Liver (tissue), 9 donors: ENCODE data around the gene TBC1D1. TPM values are rescaled to one million over a fixed set of nuclear protein-coding genes. Genes with fewer than 3 reads are reported as not detected.

ENCODE experiments used
- DNase-seq: peaks from one replicate; pipeline ENCODE4 v3.0.0-alpha.2; 2017; ENCODE audit warnings: low spot score
- H3K27ac ChIP-seq, 2 donors: one replicate each; pipeline ENCODE4 v1.7.0; 2013; ENCODE audit warnings: inconsistent platforms in 2 of 2, low read length in 2 of 2, control low read depth in 1 of 2, low read depth in 1 of 2, mild to moderate bottlenecking in 1 of 2
- H3K27me3 ChIP-seq, 4 donors: one replicate each; pipeline versions ENCODE4 v1.6.1 to v1.7.0; 2013; ENCODE audit warnings: low read length in 3 of 4, inconsistent platforms in 1 of 4, mild to moderate bottlenecking in 1 of 4, moderate library complexity in 1 of 4; ENCODE audit not compliant: control insufficient read depth in 4 of 4, insufficient read depth in 4 of 4
- H3K36me3 ChIP-seq, 4 donors: one replicate each; pipeline versions ENCODE4 v1.6.1 to v1.7.0; 2013; ENCODE audit warnings: low read length in 3 of 4, mild to moderate bottlenecking in 3 of 4, low read depth in 1 of 4, moderate library complexity in 1 of 4; ENCODE audit not compliant: control insufficient read depth in 4 of 4, insufficient read depth in 3 of 4
- H3K4me1 ChIP-seq, 4 donors: one replicate each; pipeline versions ENCODE4 v1.6.1 to v1.7.0; 2013; ENCODE audit warnings: low read length in 3 of 4, mild to moderate bottlenecking in 3 of 4, moderate library complexity in 1 of 4; ENCODE audit not compliant: control insufficient read depth in 4 of 4, insufficient read depth in 4 of 4
- H3K4me3 ChIP-seq, 3 donors: one replicate each; pipeline versions ENCODE4 v1.6.1 to v1.7.0; 2013; ENCODE audit warnings: low read length in 3 of 3, control low read depth in 1 of 3, low read depth in 1 of 3, mild to moderate bottlenecking in 1 of 3
- H3K9ac ChIP-seq, 2 donors: one replicate each; pipeline ENCODE4 v1.7.0; 2013; ENCODE audit warnings: low read length in 2 of 2, mild to moderate bottlenecking in 2 of 2, moderate library complexity in 2 of 2, control low read depth in 1 of 2, low read depth in 1 of 2
- H3K9me3 ChIP-seq, 4 donors: one replicate each; pipeline versions ENCODE4 v1.6.1 to v1.7.0; 2013; ENCODE audit warnings: low read length in 3 of 4; ENCODE audit not compliant: control insufficient read depth in 4 of 4
- ATF3 ChIP-seq: IDR thresholded peaks from 2 replicates; pipeline ENCODE4 v1.6.1; 2016; ENCODE audit warnings: antibody characterized with exemption
- CTCF ChIP-seq: fragments of 150-350 bp; IDR thresholded peaks from 2 replicates; pipeline ENCODE4 v1.5.1; 2017; ENCODE audit warnings: improper control_type of control experiment, low read depth, low read length; ENCODE audit not compliant: missing input control
- EGR1 ChIP-seq, 2 donors: IDR thresholded peaks; 2 replicates each; pipeline ENCODE4 v1.6.1; 2016 to 2018; ENCODE audit warnings: antibody characterized with exemption in 2 of 2, low read depth in 2 of 2
- FOXA1 ChIP-seq: IDR thresholded peaks from 2 replicates; pipeline ENCODE4 v1.6.1; 2016; ENCODE audit warnings: antibody characterized with exemption
- FOXA2 ChIP-seq: IDR thresholded peaks from 2 replicates; pipeline ENCODE4 v1.6.1; 2016; ENCODE audit warnings: antibody characterized with exemption
- HNF4A ChIP-seq, 2 donors: conservative IDR thresholded peaks; 2 replicates each; pipeline ENCODE4 v1.6.1; 2016; ENCODE audit warnings: antibody characterized with exemption in 2 of 2, mild to moderate bottlenecking in 2 of 2
- HNF4G ChIP-seq: IDR thresholded peaks from 2 replicates; pipeline ENCODE4 v1.6.1; 2016; ENCODE audit warnings: antibody characterized with exemption
- MAX ChIP-seq: IDR thresholded peaks from 2 replicates; pipeline ENCODE4 v1.6.1; 2016; ENCODE audit warnings: antibody characterized with exemption
- NR2F2 ChIP-seq: IDR thresholded peaks from 2 replicates; pipeline ENCODE4 v1.6.1; 2016; ENCODE audit warnings: antibody characterized with exemption
- REST ChIP-seq: IDR thresholded peaks from 2 replicates; pipeline ENCODE4 v1.6.1; 2016; ENCODE audit warnings: antibody characterized with exemption, mild to moderate bottlenecking
- SP1 ChIP-seq: IDR thresholded peaks from 2 replicates; pipeline ENCODE4 v1.6.1; 2018; ENCODE audit warnings: antibody characterized with exemption, mild to moderate bottlenecking
- TAF1 ChIP-seq: conservative IDR thresholded peaks from 2 replicates; pipeline ENCODE4 v1.6.1; 2016; ENCODE audit warnings: antibody characterized with exemption, mild to moderate bottlenecking
- ZBTB33 ChIP-seq: IDR thresholded peaks from 2 replicates; pipeline ENCODE4 v1.6.1; 2016; ENCODE audit warnings: antibody characterized with exemption
- WGBS: extraction: QIAGEN DNeasy Blood & Tissue Kit; methylation state at CpG from one replicate; pipeline ENCODE4 v1.1.7; 2013; 5-methylcytosine and 5-hydroxymethylcytosine counted together
- polyA plus RNA-seq, 2 donors: library from polyadenylated mRNA; stranded (reverse) in 1 of 2; unstranded in 1 of 2; fragments of 200-250 nt in 1 of 2; fragments of >200 nt in 1 of 2; fragmentation: Nextera tagmentation in 1 of 2; extraction: Ambion mirVana in 1 of 2; gene quantifications; one replicate each; pipeline versions ENCODE4 v1.2.1 to v1.2.3, GENCODE V29; 2013 to 2015
- total RNA-seq, 2 donors: library from RNA; depleted of rRNA; stranded (reverse); fragments of >200 nt; gene quantifications; one replicate each; pipeline ENCODE4 v1.2.3, GENCODE V29; 2014
- donor health status: healthy.
- donor health status: healthy.
- donor health status: healthy.
- donor health status: healthy.
- donor health status: healthy.

TBC1D1 gene
- total and polyA plus RNA-seq, 4 donors = 15.6 to 41.4 (median 20.9) TPM

- Histone ChIP-seq H3K4me1 (no peaks in the 10 kb centered on the region), H3K36me3 (peaks cover 0 to 33% (median 20%) of the 10 kb centered on the region in 4 donors), H3K9ac (no peak overlapping the region), H3K27me3 (no peaks in the 10 kb centered on the region), H3K27ac (no peak overlapping the region), H3K9me3 (no peaks in the 10 kb centered on the region), H3K4me3 (no peak overlapping the region)
- no peak for TF ChIP-seq FOXA1
- no peak for TF ChIP-seq REST
- no peak for TF ChIP-seq HNF4A (conservative IDR thresholded peaks at IDR 0.05)
- TF ChIP-seq SP1 = no peak
- TF ChIP-seq ATF3 = no peak
- TF ChIP-seq MAX = no peak
- no peak for TF ChIP-seq FOXA2
- WGBS = 89% methylated on average over 6 of the region's 6 CpGs
- no peak for DNase-seq
Observed at GRCh38 chr4:38026158-38026740, 135.4 kb downstream of the TBC1D1 start.

- TF ChIP-seq FOXA2 = no peak
- no peak for TF ChIP-seq TAF1
- TF ChIP-seq MAX = no peak
- TF ChIP-seq NR2F2 = no peak
- TF ChIP-seq FOXA1 = no peak
- TF ChIP-seq ZBTB33 = no peak
- no peak for TF ChIP-seq EGR1 (IDR thresholded peaks at IDR 0.05; ENCODE audit: low read depth in 2 of 2)
- TF ChIP-seq HNF4G = no peak
- no peak for TF ChIP-seq SP1
- no peak for TF ChIP-seq ATF3
- TF ChIP-seq CTCF = no peak
- TF ChIP-seq HNF4A (conservative IDR thresholded peaks at IDR 0.05) = no peak
- TF ChIP-seq REST = no peak
- 71% methylated on average over 3 of the region's 3 CpGs for WGBS
- no peak overlapping the region for H3K27ac ChIP-seq
- H3K9me3 ChIP-seq = no peaks in the 10 kb centered on the region
- no peak for DNase-seq
- H3K36me3 ChIP-seq = peaks cover 0 to 20% (median 13%) of the 10 kb centered on the region in 4 donors
- no peak overlapping the region for H3K4me3 ChIP-seq
- no peaks in the 10 kb centered on the region for H3K4me1 ChIP-seq
- no peaks in the 10 kb centered on the region for H3K27me3 ChIP-seq
- no peak overlapping the region for H3K9ac ChIP-seq
Observed at GRCh38 chr4:38030023-38030422, 139.1 kb downstream of the TBC1D1 start.
